ENCODE measurements around the gene RAB3C. TPM values are rescaled to one million over a fixed set of nuclear protein-coding genes. Genes with fewer than 3 reads are reported as not detected.
A peak's percentile ranks its signal among the peaks of the same experiment; 100 is the strongest.
"Not testable (repeated sequence)": the region's sequence is repeated elsewhere in the genome, so short reads cannot be mapped to it uniquely, and the experiment has no call there.

The RAB3C gene
- not detected for total RNA-seq

- H3K4me1 Mint-ChIP-seq (ENCODE audit: low read depth in 2 of 2): peaks cover 8 to 9% of the 10 kb centered on the region in 2 donors
- ATAC-seq (peak; percentile 83 to 87), DNase-seq (ENCODE audit: low spot score) (no peak)
- H3K4me3 Mint-ChIP-seq: peak within 1 kb of the TSS; percentile 67
- H3K9me3 Mint-ChIP-seq: no peaks in the 10 kb centered on the region
- peaks cover 24 to 31% of the 10 kb centered on the region in 2 donors for H3K27me3 Mint-ChIP-seq
- H3K36me3 Mint-ChIP-seq: no peaks in the 10 kb centered on the region
- H3K27ac Mint-ChIP-seq: no peak within 1 kb of the TSS
Measured at GRCh38 chr5:58582803-58583491, at the start of gene RAB3C. RAB3C (plus strand) TSS chr5:58583075; CDS start chr5:58583209, 134 bp downstream.

GRCh38 chr5:58541935-58542334 is 40.9 kb upstream of the RAB3C start:
- not testable (repeated sequence) for H3K27ac Mint-ChIP-seq; H3K4me1 Mint-ChIP-seq (ENCODE audit: low read depth in 2 of 2); ATAC-seq; H3K9me3 Mint-ChIP-seq; H3K36me3 Mint-ChIP-seq; DNase-seq (ENCODE audit: low spot score); H3K27me3 Mint-ChIP-seq; H3K4me3 Mint-ChIP-seq

- Mint-ChIP-seq H3K27me3 (no peaks in the 10 kb centered on the region), H3K4me3 (no peak overlapping the region), H3K27ac (no peak overlapping the region), H3K4me1 (ENCODE audit: low read depth in 2 of 2) (no peaks in the 10 kb centered on the region), H3K36me3 (peaks cover 6% of the 10 kb centered on the region), H3K9me3 (peaks cover 5% of the 10 kb centered on the region)
- no peak for ATAC-seq
- no peak for DNase-seq (ENCODE audit: low spot score)
Measured at GRCh38 chr5:58542709-58543108, 40.2 kb upstream of the RAB3C start.

- no peaks in the 10 kb centered on the region for H3K27me3 Mint-ChIP-seq
- H3K36me3 Mint-ChIP-seq: peaks cover 6% of the 10 kb centered on the region
- H3K4me1 Mint-ChIP-seq (ENCODE audit: low read depth in 2 of 2): no peaks in the 10 kb centered on the region
- peaks cover 7% of the 10 kb centered on the region for H3K9me3 Mint-ChIP-seq
- no peak for DNase-seq (ENCODE audit: low spot score)
- H3K27ac Mint-ChIP-seq: no peak overlapping the region
- no peak for ATAC-seq
- no peak overlapping the region for H3K4me3 Mint-ChIP-seq
Measured at GRCh38 chr5:58543723-58544122, 39.2 kb upstream of the RAB3C start.

GRCh38 chr5:58544195-58544594 is 38.7 kb upstream of the RAB3C start:
- no peak overlapping the region for H3K27ac Mint-ChIP-seq
- H3K4me1 Mint-ChIP-seq (ENCODE audit: low read depth in 2 of 2): no peaks in the 10 kb centered on the region
- peaks cover 3% of the 10 kb centered on the region for H3K9me3 Mint-ChIP-seq
- peaks cover 2% of the 10 kb centered on the region for H3K36me3 Mint-ChIP-seq
- ATAC-seq (no peak), DNase-seq (ENCODE audit: low spot score) (no peak)
- no peaks in the 10 kb centered on the region for H3K27me3 Mint-ChIP-seq
- no peak overlapping the region for H3K4me3 Mint-ChIP-seq

- Mint-ChIP-seq H3K4me3 (no peak overlapping the region), H3K27ac (no peak overlapping the region), H3K36me3 (no peaks in the 10 kb centered on the region), H3K27me3 (no peaks in the 10 kb centered on the region), H3K4me1 (ENCODE audit: low read depth in 2 of 2) (no peaks in the 10 kb centered on the region), H3K9me3 (peaks cover 3% of the 10 kb centered on the region)
- ATAC-seq: no peak
- no peak for DNase-seq (ENCODE audit: low spot score)
Measured at GRCh38 chr5:58544926-58545325, 37.9 kb upstream of the RAB3C start.

- peak in 1 of 2 donors; percentile 44 for ATAC-seq
Measured at GRCh38 chr5:58545912-58546311, 37.0 kb upstream of the RAB3C start.

GRCh38 chr5:58548068-58548467 is 34.8 kb upstream of the RAB3C start:
- DNase-seq (ENCODE audit: low spot score) (no peak), ATAC-seq (no peak)
- no peaks in the 10 kb centered on the region for H3K27me3 Mint-ChIP-seq
- H3K36me3 Mint-ChIP-seq: no peaks in the 10 kb centered on the region
- no peaks in the 10 kb centered on the region for H3K4me1 Mint-ChIP-seq (ENCODE audit: low read depth in 2 of 2)
- no peak overlapping the region for H3K4me3 Mint-ChIP-seq
- H3K27ac Mint-ChIP-seq: no peak overlapping the region
- peaks cover 5% of the 10 kb centered on the region for H3K9me3 Mint-ChIP-seq

More at GRCh38 chr5:58545912-58546311, 37.0 kb upstream of the RAB3C start:
- no peaks in the 10 kb centered on the region for H3K27me3 Mint-ChIP-seq
- H3K36me3 Mint-ChIP-seq: no peaks in the 10 kb centered on the region
- no peak overlapping the region for H3K4me3 Mint-ChIP-seq
- H3K4me1 Mint-ChIP-seq (ENCODE audit: low read depth in 2 of 2): no peaks in the 10 kb centered on the region
- DNase-seq (ENCODE audit: low spot score): no peak
- H3K9me3 Mint-ChIP-seq: peaks cover 3% of the 10 kb centered on the region
- H3K27ac Mint-ChIP-seq: no peak overlapping the region

GRCh38 chr5:58551492-58551891 is 31.4 kb upstream of the RAB3C start:
- Mint-ChIP-seq H3K9me3 (peaks cover 5% of the 10 kb centered on the region), H3K4me3 (no peak overlapping the region), H3K36me3 (no peaks in the 10 kb centered on the region), H3K4me1 (ENCODE audit: low read depth in 2 of 2) (no peaks in the 10 kb centered on the region), H3K27ac (no peak overlapping the region), H3K27me3 (no peaks in the 10 kb centered on the region)
- no peak for ATAC-seq
- DNase-seq (ENCODE audit: low spot score): no peak

GRCh38 chr5:58557665-58558338 is 25.1 kb upstream of the RAB3C start:
- DNase-seq (ENCODE audit: low spot score); H3K36me3 Mint-ChIP-seq; ATAC-seq: not testable (repeated sequence)

GRCh38 chr5:58563016-58563700 is 19.7 kb upstream of the RAB3C start:
- H3K27me3 Mint-ChIP-seq; H3K36me3 Mint-ChIP-seq; ATAC-seq; DNase-seq (ENCODE audit: low spot score); H3K27ac Mint-ChIP-seq; H3K4me3 Mint-ChIP-seq; H3K4me1 Mint-ChIP-seq (ENCODE audit: low read depth in 2 of 2); H3K9me3 Mint-ChIP-seq: not testable (repeated sequence)

More at GRCh38 chr5:58557665-58558338, 25.1 kb upstream of the RAB3C start:
- H3K27ac Mint-ChIP-seq; H3K4me3 Mint-ChIP-seq; H3K4me1 Mint-ChIP-seq (ENCODE audit: low read depth in 2 of 2); H3K27me3 Mint-ChIP-seq; H3K9me3 Mint-ChIP-seq: not testable (repeated sequence)

- H3K36me3 Mint-ChIP-seq; H3K27ac Mint-ChIP-seq; H3K9me3 Mint-ChIP-seq; H3K4me1 Mint-ChIP-seq (ENCODE audit: low read depth in 2 of 2); H3K27me3 Mint-ChIP-seq; ATAC-seq; H3K4me3 Mint-ChIP-seq; DNase-seq (ENCODE audit: low spot score): not testable (repeated sequence)
Measured at GRCh38 chr5:58564043-58564832, 18.6 kb upstream of the RAB3C start.

- Mint-ChIP-seq H3K27me3 (no peaks in the 10 kb centered on the region), H3K9me3 (peaks cover 4% of the 10 kb centered on the region), H3K4me3 (no peak overlapping the region), H3K36me3 (no peaks in the 10 kb centered on the region), H3K4me1 (ENCODE audit: low read depth in 2 of 2) (no peaks in the 10 kb centered on the region), H3K27ac (no peak overlapping the region)
- no peak for DNase-seq (ENCODE audit: low spot score)
- ATAC-seq: no peak
Measured at GRCh38 chr5:58565033-58565432, 17.8 kb upstream of the RAB3C start.
